Measurements from ENCODE around the gene MYH3. TPM values are rescaled to one million over a fixed set of nuclear protein-coding genes. Genes with fewer than 3 reads are reported as not detected.
"Not testable (repeated sequence)": the region's sequence is repeated elsewhere in the genome, so short reads cannot be mapped to it uniquely, and the experiment has no call there.

The MYH3 gene
- 1.7 TPM for polyA plus RNA-seq (2013, experiment 1 of 2)
- 1.5 TPM for polyA plus RNA-seq (2013, experiment 2 of 2)

GRCh38 chr17:10657148-10657547 is at the start of gene MYH3:
Gene MYH3 (minus strand): TSS chr17:10657309. CDS start chr17:10655064, 2,245 bp downstream.
- no peaks in the 10 kb centered on the region for H3K9me3 ChIP-seq (ENCODE audit: control insufficient read depth, low read length)
- no peaks in the 10 kb centered on the region for H3K36me3 ChIP-seq (ENCODE audit: control insufficient read depth, insufficient read depth, low read length)
- H3K27ac ChIP-seq (ENCODE audit: low read depth, low read length, severe bottlenecking), result no peak within 1 kb of the TSS
- no peaks in the 10 kb centered on the region for H3K4me1 ChIP-seq (ENCODE audit: control insufficient read depth, insufficient read depth, low read length, poor library complexity, severe bottlenecking)
- H3K4me3 ChIP-seq (ENCODE audit: extremely low read depth, insufficient read depth, low read length, poor library complexity, severe bottlenecking), result no peak within 1 kb of the TSS
- 85 to 86% methylated on average over 9 to 15 of the region's 15 CpGs for WGBS, 2 experiments (ENCODE audit: insufficient coverage in 2 of 2)

DNA sequence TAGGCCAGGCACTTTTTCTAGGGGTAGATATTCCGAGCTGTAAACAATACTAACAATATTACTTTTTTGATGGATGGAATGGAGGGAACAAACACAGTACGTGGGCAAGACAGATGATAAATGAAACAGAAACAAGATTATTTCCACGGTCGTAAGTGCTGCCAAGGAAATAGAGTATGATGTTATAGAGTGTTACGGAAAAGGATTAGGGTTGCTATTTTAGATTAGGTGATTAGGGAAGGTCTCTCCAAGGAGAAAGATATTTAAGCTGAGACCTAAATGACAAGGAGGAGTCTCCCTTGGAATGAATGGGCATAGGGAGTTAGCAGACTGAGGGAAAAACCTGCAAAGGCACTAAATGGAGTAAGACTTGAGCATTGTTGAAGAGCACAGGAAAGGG is 48.6 kb upstream of the MYH3 start:
- Histone ChIP-seq H3K4me3 (ENCODE audit: extremely low read depth, insufficient read depth, low read length, poor library complexity, severe bottlenecking) (no peak overlapping the region), H3K9me3 (ENCODE audit: control insufficient read depth, low read length) (no peaks in the 10 kb centered on the region), H3K36me3 (ENCODE audit: control insufficient read depth, insufficient read depth, low read length) (peaks cover 53% of the 10 kb centered on the region), H3K27ac (ENCODE audit: low read depth, low read length, severe bottlenecking) (no peak overlapping the region), H3K4me1 (ENCODE audit: control insufficient read depth, insufficient read depth, low read length, poor library complexity, severe bottlenecking) (no peaks in the 10 kb centered on the region)
- 99% methylated on average over 4 of the region's 5 CpGs for WGBS, 2 experiments (ENCODE audit: insufficient coverage in 2 of 2)

DNA sequence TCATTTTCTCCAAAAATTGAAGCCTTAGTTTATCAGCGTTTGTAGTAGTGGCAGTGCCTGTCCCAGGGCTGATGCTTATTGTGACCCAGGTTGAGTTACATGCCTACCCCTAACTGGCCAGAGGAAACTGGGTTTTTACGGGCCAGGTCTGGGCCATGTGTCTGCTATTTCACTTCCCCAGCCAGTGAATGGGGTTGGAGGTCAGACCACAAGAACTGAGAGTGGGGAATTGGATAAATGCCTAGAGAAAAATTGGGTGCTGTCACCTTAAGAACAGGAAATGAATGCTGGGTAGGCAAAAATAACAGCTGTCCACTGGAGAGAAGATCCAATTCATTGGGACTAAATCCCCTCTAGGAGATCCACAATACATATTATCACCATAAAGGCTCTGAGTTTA is 45.5 kb upstream of the MYH3 start:
- Histone ChIP-seq H3K36me3 (ENCODE audit: control insufficient read depth, insufficient read depth, low read length) (peaks cover 31% of the 10 kb centered on the region), H3K4me1 (ENCODE audit: control insufficient read depth, insufficient read depth, low read length, poor library complexity, severe bottlenecking) (peaks cover 4% of the 10 kb centered on the region), H3K9me3 (ENCODE audit: control insufficient read depth, low read length) (no peaks in the 10 kb centered on the region), H3K4me3 (ENCODE audit: extremely low read depth, insufficient read depth, low read length, poor library complexity, severe bottlenecking) (no peak overlapping the region), H3K27ac (ENCODE audit: low read depth, low read length, severe bottlenecking) (no peak overlapping the region)
- whole genome bisulfite sequencing, 2 experiments (ENCODE audit: insufficient coverage in 2 of 2), result 95 to 100% methylated on average over 1 to 2 of the region's 2 CpGs

DNA sequence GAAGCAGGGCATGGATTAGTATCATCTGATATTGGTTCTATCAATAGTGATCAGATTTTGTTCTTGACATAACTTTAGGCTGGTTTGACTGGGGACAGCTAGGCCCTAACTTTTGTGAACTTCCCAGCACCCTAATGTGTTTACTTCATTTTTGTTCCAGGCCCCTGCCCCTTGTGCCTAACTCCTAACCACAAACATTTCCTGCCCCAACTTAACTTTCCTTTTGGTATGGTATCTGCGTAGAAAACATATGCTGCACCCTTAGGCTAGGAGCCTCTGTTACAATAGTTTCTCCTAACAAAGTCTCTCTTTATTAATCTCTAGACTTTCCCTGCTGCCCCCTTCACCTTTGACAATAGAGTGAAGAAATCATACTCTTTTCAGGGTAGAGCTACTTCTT is 42.7 kb upstream of the MYH3 start:
- H3K4me3 ChIP-seq (ENCODE audit: extremely low read depth, insufficient read depth, low read length, poor library complexity, severe bottlenecking), result no peak overlapping the region
- H3K9me3 ChIP-seq (ENCODE audit: control insufficient read depth, low read length), result no peaks in the 10 kb centered on the region
- WGBS, 2 experiments (ENCODE audit: insufficient coverage in 2 of 2), result 83 to 100% methylated on average over 1 of the region's 1 CpG
- no peak overlapping the region for H3K27ac ChIP-seq (ENCODE audit: low read depth, low read length, severe bottlenecking)
- peaks cover 9% of the 10 kb centered on the region for H3K4me1 ChIP-seq (ENCODE audit: control insufficient read depth, insufficient read depth, low read length, poor library complexity, severe bottlenecking)
- peaks cover 14% of the 10 kb centered on the region for H3K36me3 ChIP-seq (ENCODE audit: control insufficient read depth, insufficient read depth, low read length)

DNA sequence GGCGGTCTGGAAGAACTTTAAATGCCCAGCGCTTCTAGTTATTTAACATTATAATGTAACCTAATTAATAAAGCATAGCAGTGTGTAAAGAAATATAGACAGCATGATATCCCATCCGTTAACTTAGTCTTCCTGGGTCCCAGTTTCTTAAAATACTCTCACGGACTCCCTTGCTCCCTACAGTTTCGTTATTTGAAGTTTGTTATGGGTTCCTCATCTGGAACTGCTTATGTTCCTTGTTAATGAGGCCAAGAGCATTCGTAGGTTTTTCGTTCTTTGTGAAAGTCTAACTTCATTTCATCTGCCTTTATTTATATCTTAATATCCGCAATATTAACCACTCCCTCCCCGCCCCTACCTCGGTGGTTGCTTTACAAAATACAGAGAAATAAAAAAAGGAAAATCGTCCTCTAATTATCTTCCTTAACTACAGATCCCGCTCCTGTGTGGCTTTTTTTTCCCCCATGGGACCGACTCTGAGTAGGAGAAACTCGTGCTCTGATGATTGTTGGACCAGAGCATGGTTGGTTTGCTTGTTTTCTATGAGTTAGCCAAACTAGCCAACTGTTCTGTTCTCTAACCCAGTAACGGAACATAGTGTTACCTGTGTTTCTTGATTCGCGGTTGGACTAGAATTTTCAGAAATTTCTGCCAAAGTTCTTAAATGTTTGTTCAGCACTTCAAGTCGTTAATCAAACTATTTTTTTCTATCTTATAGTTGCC is 41.1 kb upstream of the MYH3 start:
- H3K27ac ChIP-seq (ENCODE audit: low read depth, low read length, severe bottlenecking), result peak overlapping the region; percentile 94
- H3K36me3 ChIP-seq (ENCODE audit: control insufficient read depth, insufficient read depth, low read length), result peaks cover 20% of the 10 kb centered on the region
- no peaks in the 10 kb centered on the region for H3K9me3 ChIP-seq (ENCODE audit: control insufficient read depth, low read length)
- peaks cover 9% of the 10 kb centered on the region for H3K4me1 ChIP-seq (ENCODE audit: control insufficient read depth, insufficient read depth, low read length, poor library complexity, severe bottlenecking)
- peak overlapping the region; percentile 88 for H3K4me3 ChIP-seq (ENCODE audit: extremely low read depth, insufficient read depth, low read length, poor library complexity, severe bottlenecking)
- WGBS, 2 experiments (ENCODE audit: insufficient coverage in 2 of 2), result 57 to 72% methylated on average over 6 to 7 of the region's 18 CpGs

- Histone ChIP-seq H3K4me1 (ENCODE audit: control insufficient read depth, insufficient read depth, low read length, poor library complexity, severe bottlenecking) (peaks cover 9% of the 10 kb centered on the region), H3K36me3 (ENCODE audit: control insufficient read depth, insufficient read depth, low read length) (peaks cover 28% of the 10 kb centered on the region), H3K27ac (ENCODE audit: low read depth, low read length, severe bottlenecking) (peak within 1 kb of the TSS; percentile 94), H3K9me3 (ENCODE audit: control insufficient read depth, low read length) (no peaks in the 10 kb centered on the region), H3K4me3 (ENCODE audit: extremely low read depth, insufficient read depth, low read length, poor library complexity, severe bottlenecking) (peak within 1 kb of the TSS; percentile 88)
- 0% methylated on average over 68 to 76 of the region's 84 CpGs for WGBS, 2 experiments (ENCODE audit: insufficient coverage in 2 of 2)
Measured at GRCh38 chr17:10697092-10698081, 40.3 kb upstream of the MYH3 start, which contains the start of the genes ADPRM and SCO1. Gene ADPRM (plus strand): TSS chr17:10697594. CDS start chr17:10704927, 7,333 bp downstream. Gene SCO1 (minus strand): TSS chr17:10697533. CDS start chr17:10697507, 26 bp downstream.

GRCh38 chr17:10695875-10696407 is 38.8 kb upstream of the MYH3 start:
- Histone ChIP-seq H3K4me3 (ENCODE audit: extremely low read depth, insufficient read depth, low read length, poor library complexity, severe bottlenecking) (peak overlapping the region; percentile 88), H3K36me3 (ENCODE audit: control insufficient read depth, insufficient read depth, low read length) (peaks cover 42% of the 10 kb centered on the region)
- not testable (repeated sequence) for H3K27ac ChIP-seq (ENCODE audit: low read depth, low read length, severe bottlenecking); H3K4me1 ChIP-seq (ENCODE audit: control insufficient read depth, insufficient read depth, low read length, poor library complexity, severe bottlenecking); H3K9me3 ChIP-seq (ENCODE audit: control insufficient read depth, low read length)
- WGBS, 2 experiments (ENCODE audit: insufficient coverage in 2 of 2), result 73 to 86% methylated on average over 16 of the region's 17 CpGs

GRCh38 chr17:10687499-10687898 is 30.4 kb upstream of the MYH3 start:
- H3K9me3 ChIP-seq (ENCODE audit: control insufficient read depth, low read length), result no peaks in the 10 kb centered on the region
- H3K36me3 ChIP-seq (ENCODE audit: control insufficient read depth, insufficient read depth, low read length), result peaks cover 82% of the 10 kb centered on the region
- no peak overlapping the region for H3K4me3 ChIP-seq (ENCODE audit: extremely low read depth, insufficient read depth, low read length, poor library complexity, severe bottlenecking)
- WGBS, 2 experiments (ENCODE audit: insufficient coverage in 2 of 2), result no CpG with 5 or more reads among the region's 2 CpGs
- H3K27ac ChIP-seq (ENCODE audit: low read depth, low read length, severe bottlenecking), result no peak overlapping the region
- H3K4me1 ChIP-seq (ENCODE audit: control insufficient read depth, insufficient read depth, low read length, poor library complexity, severe bottlenecking), result no peaks in the 10 kb centered on the region

DNA sequence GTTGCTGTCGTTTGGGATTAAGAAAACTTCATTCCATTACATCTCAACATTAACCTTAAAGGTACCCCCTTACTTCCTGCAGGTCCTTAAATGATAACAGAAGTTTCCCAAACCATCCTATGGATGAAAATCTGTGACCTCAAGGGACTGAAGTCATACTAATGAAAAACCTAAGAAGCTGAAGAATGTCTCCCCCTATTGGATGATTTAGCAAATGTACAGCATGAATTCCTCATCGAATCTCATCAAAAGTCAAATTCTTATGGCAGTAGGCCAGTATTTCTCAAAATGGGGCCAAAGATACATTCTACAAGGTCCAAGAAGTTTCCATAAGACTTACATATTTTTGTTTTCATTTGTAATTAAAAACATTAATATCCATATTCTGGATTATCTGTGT is 26.7 kb upstream of the MYH3 start:
- Histone ChIP-seq H3K36me3 (ENCODE audit: control insufficient read depth, insufficient read depth, low read length) (peaks cover 86% of the 10 kb centered on the region), H3K9me3 (ENCODE audit: control insufficient read depth, low read length) (no peaks in the 10 kb centered on the region), H3K4me1 (ENCODE audit: control insufficient read depth, insufficient read depth, low read length, poor library complexity, severe bottlenecking) (no peaks in the 10 kb centered on the region), H3K4me3 (ENCODE audit: extremely low read depth, insufficient read depth, low read length, poor library complexity, severe bottlenecking) (no peak overlapping the region), H3K27ac (ENCODE audit: low read depth, low read length, severe bottlenecking) (no peak overlapping the region)
- 90% methylated on average over 2 of the region's 2 CpGs; no CpG with 5 or more reads in 1 of the 2 experiments for WGBS, 2 experiments (ENCODE audit: insufficient coverage in 2 of 2)

- Histone ChIP-seq H3K27ac (ENCODE audit: low read depth, low read length, severe bottlenecking) (peak overlapping the region; percentile 8), H3K36me3 (ENCODE audit: control insufficient read depth, insufficient read depth, low read length) (peaks cover 95% of the 10 kb centered on the region)
- WGBS, 2 experiments (ENCODE audit: insufficient coverage in 2 of 2), result 92 to 95% methylated on average over 2 to 6 of the region's 7 CpGs
Measured at GRCh38 chr17:10681866-10682446, 24.8 kb upstream of the MYH3 start.

More at GRCh38 chr17:10681866-10682446, 24.8 kb upstream of the MYH3 start:
- no peak overlapping the region for H3K4me3 ChIP-seq (ENCODE audit: extremely low read depth, insufficient read depth, low read length, poor library complexity, severe bottlenecking)
- no peaks in the 10 kb centered on the region for H3K9me3 ChIP-seq (ENCODE audit: control insufficient read depth, low read length)
- H3K4me1 ChIP-seq (ENCODE audit: control insufficient read depth, insufficient read depth, low read length, poor library complexity, severe bottlenecking), result no peaks in the 10 kb centered on the region
